ENCODE results near the gene ALDH1L1. TPM values are rescaled to one million over a fixed set of nuclear protein-coding genes. Genes with fewer than 3 reads are reported as not detected.

Gene ALDH1L1
- total RNA-seq, 1 donor from 2014 or later = not detected

DNA sequence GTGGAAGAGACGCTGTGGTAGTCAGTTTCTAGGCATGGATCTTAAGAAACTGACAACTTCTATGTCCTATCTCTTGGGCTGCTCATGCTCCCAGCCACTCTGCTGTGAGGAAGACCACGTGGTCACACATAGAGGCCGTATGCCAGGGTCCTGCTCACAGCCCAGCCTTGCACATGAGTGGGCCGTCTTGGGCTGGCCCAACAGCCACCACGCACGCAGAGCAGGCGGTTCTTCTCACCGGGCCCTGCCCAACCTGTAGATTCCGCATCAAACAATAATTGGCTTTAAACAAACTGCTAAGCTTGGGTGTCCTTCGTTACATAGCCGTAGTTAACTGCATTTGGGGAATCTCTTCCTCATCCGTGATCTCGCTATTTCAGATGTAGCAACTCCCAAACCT, 122.5 kb downstream of the ALDH1L1 start:
- intact Hi-C loops (cut with micrococcal nuclease) = no loop called here

DNA sequence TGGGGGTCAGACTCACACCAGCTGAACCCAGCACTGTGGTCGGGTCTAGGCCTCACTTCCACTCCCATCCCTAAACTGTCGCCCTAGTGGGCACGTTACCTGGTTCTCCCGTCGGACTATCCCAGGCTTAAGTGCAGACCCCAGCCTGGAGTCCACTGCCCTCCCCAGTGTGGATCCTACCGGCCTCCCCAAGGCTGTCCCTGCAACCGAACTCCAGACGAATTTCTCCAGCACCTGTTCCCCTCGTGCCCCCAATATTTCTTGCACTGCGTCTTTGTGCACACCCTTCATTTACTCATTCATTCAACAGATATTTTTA, 122.9 kb downstream of the ALDH1L1 start:
- intact Hi-C loops (cut with micrococcal nuclease) = no loop called here

DNA sequence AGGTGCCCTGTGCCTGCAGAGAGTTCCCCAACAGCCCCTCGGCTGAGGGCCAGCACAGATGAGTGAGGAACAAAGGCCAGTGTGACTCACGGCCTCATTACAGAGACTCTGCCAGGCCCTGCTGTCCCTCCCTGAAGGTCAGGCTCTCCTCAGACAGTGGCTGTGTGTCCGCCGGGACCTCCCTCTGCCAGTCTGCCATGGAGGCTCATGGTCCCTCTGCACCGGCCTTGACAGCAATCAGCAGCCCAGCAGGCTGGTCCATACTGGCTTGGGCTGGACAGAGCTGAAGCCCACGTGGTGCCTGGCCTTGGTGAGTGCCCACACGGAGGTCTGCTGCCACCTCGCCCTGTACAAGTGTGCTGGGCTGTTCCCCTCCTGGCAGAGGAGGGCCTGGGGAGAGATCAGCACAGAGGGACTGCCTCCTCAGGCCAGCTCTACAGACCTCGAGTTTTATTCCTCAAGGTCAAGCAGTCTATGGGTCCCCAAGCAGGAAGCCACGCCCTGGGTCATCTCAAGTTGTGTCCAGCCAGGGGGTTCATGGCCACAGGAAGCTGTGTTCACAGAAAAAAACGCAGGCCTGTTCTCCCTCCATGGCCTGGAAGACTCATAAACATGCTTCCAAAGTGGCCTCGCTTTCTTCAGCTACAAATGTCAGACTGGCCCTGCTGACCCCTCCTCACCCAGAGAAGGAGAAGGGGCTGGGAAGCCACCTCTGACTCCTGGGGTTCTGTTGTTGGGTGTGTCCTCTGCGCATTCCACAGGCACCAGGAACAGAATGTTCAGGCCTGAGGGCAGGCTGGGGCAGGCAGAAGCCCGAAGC, 123.5 kb downstream of the ALDH1L1 start:
- intact Hi-C loops (cut with micrococcal nuclease) = no loop called here

DNA sequence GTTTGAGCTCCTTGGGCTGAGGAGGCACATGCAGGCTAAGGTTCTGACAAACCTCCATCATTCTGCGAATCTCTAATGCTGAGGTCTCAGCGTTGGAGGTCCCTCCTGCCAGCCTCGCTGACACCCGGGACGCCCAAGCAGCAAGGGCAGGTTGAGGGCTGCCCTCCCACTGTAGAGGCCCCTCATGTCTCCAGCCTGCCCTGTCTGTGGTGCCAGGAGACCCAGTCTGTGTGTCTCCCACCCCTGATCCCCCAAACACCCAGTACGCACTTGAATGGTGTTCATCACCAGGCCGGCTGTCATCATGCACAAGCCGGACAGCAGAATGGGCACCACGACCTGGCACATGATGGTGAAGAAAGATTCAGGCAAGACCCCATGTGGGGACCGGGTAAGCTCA, 124.3 kb downstream of the ALDH1L1 start:
- intact Hi-C loops (cut with micrococcal nuclease) = no loop called here

DNA sequence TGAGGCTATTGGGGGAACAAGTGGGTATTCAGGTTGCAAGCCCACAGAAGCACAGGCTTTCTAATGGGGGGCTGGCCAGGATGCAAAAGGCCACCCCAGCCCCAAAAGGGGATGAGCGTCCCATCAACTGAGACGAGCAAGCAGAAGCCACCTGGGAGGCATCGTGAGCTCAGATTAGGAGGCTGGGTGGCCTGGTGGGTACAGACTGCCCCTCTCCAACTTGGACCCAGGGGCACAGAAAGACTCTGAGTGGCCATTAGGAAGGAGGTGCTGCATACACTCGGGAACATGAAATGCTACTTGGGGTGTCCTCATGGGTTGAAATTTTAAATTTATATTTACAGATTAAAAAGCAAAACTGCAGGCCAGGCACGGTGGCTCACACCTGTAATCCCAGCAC, 125.5 kb downstream of the ALDH1L1 start:
- intact Hi-C loops (cut with micrococcal nuclease) = no loop called here

DNA sequence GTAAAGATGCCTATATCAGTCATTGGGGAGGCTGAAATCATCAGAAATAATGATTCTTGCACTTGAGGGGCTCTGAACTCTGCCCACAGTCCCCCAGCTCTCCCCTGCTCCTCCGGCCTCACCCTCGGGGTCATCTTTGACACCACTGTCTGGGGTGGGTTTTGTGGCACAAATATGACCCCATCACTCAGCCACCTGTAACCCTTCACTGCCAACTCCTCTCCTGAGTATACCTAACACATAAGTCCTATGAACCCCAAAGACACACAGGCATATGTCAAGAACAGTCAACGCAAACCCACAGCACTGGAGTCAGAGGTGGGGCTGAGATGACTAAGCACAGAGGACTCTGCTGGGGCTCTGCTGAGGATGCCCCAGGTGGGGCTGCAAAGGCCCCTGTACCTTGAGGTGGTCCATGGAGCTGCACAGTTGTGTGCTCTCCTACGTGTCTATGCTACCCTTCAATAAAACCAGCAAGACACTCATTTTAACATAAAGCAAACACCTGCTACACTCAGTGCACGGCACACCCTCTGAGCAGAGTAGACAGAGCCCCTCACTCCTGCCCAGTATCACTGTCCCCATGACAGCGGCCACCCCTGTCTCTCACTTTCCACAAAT, 126.3 kb downstream of the ALDH1L1 start:
- intact Hi-C loops (cut with micrococcal nuclease) = no loop called here

Other genes with a start within 250 kb of the ALDH1L1 start
- not detected in 2 replicates for gene ROPN1B, start 211.4 kb downstream of the ALDH1L1 start, total RNA-seq
- gene SLC41A3, start 96.5 kb downstream of the ALDH1L1 start, total RNA-seq = 18.0 and 18.4 TPM in 2 replicates
- not detected in 2 replicates for gene KLF15, start 176.8 kb upstream of the ALDH1L1 start, total RNA-seq
- gene CFAP100, start 214.3 kb upstream of the ALDH1L1 start, total RNA-seq = not detected in 2 replicates

All from T-helper 1 cell treated with Interleukin-12 subunit alpha and Interleukin-12 subunit beta and Interleukin-4 antibody, amounts not matched to agents 30 ng/mL and 1 ng/mL, for 36 hours (primary cell).